HG03342 (cell line): ENCODE results near the gene REC8.

ENCODE experiments used
- ATAC-seq: cut with Tn5 transposase; IDR thresholded peaks from one replicate; pipeline ENCODE4 v1.9.1; 2021; ENCODE audit warnings: mild to moderate bottlenecking, moderate library complexity; ENCODE audit not compliant: unreplicated experiment

Gene REC8

DNA sequence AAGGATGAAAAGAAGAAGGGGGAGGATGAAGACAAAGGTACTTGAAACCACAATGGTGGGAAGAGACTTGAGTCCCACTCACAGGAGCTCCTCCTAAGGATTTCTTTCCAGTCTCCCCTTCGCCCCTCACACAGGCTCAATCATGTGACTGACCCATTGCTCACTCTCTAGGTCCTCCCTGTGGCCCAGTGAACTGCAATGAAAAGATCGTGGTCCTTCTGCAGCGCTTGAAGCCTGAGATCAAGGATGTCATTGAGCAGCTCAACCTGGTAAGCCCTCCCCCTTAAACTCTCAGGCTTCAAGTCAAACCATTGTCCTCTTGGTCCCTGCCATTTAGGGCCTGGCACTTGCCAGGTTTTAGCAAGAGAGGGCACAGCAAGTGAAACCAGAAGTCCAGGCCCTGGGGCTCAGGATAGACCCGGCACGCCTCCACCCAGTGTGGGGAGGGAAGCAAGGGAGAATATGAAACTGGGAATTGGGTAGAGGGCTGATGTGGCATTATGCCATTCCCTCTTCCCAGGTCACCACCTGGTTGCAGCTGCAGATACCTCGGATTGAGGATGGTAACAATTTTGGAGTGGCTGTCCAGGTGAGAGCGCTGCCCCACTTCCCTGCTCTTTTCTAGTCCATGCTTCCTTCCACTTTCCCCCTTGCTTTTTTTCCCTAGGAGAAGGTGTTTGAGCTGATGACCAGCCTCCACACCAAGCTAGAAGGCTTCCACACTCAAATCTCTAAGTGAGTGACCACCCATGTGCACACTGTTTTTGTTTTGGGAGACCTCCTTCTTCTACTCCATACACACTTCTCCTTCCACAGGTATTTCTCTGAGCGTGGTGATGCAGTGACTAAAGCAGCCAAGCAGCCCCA is 34.1 kb upstream of the REC8 start:
- no peak for ATAC-seq

DNA sequence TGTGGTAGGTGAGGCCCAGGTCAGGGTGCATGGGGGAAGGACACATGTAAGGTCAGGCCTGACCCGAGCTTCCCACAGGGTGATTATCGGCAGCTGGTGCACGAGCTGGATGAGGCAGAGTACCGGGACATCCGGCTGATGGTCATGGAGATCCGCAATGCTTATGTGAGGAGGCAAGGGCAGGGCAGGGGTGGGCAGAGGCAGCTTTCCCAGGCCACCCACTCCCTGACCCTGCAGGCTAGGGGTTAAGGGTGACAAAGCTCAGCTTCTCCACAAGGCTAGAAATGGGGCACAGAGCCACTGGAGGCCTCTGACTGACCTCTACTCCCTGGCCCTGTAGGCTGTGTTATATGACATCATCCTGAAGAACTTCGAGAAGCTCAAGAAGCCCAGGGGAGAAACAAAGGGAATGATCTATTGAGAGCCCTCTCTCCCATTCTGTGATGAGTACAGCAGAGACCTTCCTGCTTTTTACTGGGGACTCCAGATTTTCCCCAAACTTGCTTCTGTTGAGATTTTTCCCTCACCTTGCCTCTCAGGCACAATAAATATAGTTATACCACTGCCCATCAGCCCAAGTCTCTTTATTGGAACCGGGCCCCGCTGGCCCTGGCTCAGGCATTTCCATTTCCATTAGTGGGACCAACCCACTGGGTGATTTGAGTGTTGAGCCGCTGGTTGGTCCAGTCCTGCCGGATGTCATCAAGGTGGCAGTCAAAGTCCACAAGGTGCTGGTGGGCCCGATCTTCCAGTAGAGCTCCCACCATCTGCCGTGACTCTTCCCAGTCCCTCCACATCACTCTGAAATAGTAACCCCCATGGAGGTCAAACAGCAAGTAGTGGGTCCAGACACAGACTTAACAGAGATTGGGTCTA is 33.2 kb upstream of the REC8 start:
- ATAC-seq, result no peak

DNA sequence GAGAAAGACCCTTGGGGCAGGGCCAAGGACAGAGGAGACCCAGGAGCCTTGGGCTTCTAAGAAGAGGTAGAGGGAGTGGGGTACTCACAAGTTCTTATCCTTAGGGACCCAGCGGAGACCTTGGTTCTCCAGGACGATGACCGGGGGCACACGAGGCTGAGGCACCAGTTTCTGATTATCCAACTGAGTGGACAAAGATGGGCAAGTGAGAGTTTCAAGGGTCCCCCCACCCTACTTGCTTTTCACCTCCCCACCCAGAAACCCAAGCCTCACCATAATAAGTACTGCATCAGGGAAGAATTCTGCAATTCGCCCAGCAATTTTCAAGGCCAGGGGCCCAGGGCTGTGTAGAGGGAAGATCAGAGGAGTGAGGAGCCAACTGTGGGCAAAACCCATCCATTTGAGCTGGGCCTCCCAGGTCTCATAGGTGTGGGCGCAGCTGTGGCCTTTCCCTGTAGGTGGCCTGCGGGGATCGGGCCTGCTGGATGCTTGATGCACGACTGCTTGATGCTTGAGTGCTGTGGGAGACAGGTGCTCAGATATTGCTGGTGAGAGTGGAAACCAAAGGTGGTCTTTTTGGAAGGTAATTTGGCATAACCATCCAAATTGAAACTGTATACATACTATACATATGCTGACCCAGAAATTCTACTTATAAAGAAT is 32.5 kb upstream of the REC8 start:
- ATAC-seq, result no peak

DNA sequence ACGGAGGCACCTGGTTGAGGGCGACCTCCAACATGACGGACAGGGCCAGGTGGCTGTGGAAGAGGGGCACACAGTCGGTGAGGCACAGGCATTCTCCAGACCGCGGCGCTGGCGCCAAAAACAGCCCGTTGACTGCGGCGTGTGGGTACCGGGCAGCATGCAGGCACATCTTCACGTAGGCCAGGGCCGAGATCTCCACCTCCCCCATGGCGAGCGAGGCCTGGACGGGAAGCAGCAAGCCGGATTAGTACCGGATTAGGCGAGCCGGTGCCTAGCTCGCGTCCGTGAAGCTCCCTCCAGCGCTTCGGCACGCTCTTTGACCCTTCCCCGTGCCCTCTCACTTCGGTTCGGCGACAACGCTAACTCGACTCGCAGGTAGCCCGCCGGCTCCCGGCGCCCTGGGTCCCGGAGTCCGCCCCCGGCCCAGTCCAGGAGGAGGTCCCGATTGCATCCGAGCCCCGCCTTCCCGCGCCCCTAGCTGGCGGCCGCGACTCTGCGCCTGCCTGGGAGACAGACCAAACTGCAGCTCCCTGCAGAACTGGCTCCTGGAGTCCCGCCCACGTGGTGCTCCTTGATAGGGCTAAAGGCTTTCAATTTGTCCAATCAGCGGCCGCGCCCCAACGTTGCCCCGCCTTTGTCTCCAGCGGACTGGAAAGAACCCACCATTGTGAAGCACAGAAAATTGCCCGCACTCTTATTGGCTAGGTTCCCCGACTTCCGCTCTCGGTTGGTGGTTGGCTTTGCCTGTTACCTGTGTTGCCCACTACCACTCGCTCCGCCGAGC is 30.6 kb upstream of the REC8 start, which contains the start of gene EMC9:
TSS of gene EMC9 (minus strand) at position 495 of the 784 bp plus-strand sequence. CDS start at position 208, 287 bp downstream.
- peak; percentile 82 for ATAC-seq

DNA sequence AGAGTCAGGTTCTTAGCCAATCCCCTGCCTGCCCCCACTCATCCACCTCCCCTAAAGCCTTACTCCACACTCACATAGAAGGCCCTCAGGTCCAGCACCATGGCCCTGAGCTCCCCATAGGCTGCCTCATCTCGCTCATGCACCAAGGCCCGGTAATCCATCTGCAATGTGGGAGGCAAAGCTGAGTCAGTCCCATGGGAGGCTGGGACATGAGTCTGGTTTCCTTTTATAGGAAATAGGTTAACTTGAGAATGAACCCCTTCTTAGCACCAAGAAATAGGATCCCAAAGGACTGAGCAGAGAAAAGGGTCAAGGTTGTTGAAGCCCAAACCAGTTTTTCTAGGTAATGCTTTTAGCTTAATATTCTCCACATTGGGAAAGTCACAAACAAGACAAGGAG is 28.4 kb upstream of the REC8 start:
- no peak for ATAC-seq

DNA sequence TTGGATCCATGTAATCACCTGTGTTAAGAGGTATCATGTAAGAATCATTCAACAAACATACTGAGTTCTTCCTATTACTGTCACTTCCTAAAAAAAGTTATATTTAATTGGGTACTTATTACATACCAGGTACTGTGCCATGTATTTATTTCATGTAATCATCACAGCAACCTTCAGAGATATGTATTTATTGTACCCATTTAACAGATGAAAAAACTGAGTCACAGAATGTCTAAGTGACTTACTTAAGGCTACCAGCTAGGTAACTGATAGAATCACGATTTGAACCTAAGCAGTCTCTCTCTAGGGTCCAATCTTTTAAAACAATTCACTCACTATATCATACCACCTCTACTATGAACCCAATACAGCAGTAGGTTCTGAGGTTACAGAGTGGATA is 27.4 kb upstream of the REC8 start:
- no peak for ATAC-seq

DNA sequence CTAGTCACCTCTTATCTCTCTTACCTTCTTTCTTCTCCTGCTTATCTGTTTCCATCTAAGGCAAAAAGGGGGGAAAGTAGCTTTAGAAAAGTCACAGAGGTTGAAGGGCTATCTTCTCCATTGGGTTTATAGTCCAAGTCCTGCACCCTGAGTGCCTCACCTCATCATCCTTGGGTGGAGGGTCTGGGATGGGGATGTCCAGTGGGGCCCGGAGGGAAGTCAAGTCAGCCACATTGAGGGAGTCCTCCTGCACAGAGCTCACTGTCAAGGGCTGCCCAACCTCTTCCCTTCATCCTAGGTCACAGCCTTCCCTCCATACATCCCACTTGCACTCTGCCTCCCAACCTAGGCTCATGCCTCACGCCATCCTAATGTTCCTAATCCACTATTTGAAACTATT is 26.7 kb upstream of the REC8 start:
- no peak for ATAC-seq

DNA sequence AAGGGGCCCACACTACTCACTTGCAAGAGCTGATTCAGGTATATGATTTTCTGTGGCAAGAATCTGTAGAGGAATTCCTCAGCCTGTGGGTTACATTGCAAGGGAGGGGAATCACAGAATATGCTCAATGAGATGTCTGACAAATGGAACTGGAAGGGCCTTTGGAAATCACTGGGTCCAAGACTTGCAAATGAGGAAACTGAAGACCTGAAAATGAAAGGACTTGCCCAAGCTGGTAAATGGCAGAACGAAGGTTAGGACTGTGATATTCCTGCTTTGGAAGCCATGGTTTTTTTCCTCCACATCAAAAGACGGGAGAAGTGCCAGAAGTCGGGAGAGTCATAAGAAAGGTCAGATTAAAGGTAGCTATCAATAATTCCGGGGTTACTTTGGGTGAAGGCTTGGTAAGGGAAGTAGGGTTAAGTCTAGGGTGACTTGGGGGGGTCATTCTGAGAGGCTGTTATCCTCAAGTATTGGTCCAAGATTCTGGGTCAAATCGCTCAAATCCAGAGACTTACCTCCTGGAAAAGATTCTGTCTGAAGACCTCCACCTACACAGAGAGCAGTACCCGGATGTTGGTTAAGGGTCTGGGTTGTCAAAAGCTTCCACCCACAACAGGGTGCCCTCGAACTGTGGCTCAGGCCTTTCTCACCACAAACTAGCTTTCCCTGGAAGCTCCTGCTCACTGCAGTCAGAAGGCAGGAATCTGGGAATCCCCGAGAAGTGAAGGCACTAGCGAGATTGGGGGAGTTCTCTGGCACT is 26.0 kb upstream of the REC8 start:
- no peak for ATAC-seq

DNA sequence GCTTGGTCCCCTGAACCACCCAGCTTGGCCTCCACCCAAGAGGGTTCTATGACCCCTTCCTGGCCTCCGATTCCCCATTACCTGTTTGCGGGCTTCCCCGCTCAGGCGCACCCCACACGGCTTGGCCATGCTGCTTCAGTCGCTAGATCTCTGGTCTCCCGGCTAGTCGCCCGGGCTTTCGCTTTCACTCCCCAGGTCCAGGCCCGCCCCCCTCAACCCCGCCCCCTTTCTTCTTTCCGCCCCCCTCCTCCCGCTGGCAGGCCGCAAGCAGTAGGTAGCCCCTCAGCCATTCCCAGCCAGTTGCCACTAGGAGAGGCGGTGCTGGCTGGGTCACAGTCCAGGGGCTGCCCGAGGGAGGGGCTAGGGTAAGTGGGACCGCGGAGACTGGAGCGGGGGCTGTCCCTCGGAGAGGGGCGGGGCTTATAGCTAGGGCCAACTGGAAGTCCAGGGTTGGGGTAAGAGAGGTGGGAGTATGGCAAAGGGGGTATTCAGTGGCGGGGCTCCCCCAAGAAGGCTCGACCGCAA is 25.4 kb upstream of the REC8 start, which contains the start of gene PSME2:
TSS of gene PSME2 (minus strand) at position 158 of the 525 bp plus-strand sequence. CDS start at position 129, 29 bp downstream.
- peak; percentile 55 for ATAC-seq

DNA sequence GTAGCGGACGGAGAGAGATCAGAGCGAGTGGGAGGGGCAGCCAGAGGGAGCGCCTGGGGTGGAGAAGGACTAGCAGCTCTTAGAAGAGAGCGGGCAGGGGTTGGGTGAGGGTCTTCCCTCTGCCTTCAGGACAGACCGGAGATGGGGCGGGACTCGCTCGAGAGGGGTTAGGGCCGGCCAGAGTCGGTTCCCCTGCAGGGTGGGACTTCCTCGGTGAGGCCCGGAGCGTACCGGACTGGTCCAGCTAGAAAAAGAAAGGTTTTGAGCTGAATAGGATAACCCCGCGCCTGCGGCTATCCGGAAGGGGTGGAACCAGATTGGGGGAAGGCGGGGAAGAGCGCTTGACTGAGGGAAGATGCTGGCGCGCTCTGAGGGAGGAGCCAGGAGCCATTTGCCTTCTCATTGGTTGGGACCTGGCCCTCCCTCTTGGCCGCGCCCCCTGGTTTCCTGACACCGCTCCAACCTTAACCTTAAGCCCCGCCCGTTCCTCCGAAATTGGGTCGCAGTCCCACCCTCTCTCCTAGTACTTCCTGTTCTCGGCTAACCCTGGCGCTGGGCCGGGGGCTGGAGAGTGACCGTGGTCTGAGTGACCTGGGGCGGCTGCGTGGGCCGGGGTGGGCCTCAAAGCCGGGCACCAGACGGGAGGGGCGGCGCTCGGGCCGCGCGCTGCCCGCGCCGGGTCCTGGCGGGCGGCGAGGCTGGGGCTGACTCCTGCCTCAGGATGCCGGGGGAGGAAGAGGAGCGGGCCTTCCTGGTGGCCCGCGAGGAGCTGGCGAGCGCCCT is 24.7 kb upstream of the REC8 start, which contains the start of gene RNF31:
TSS of gene RNF31 (plus strand) at position 521 of the 783 bp plus-strand sequence. CDS start at position 722, 201 bp downstream.
- ATAC-seq, result peak; percentile 80

DNA sequence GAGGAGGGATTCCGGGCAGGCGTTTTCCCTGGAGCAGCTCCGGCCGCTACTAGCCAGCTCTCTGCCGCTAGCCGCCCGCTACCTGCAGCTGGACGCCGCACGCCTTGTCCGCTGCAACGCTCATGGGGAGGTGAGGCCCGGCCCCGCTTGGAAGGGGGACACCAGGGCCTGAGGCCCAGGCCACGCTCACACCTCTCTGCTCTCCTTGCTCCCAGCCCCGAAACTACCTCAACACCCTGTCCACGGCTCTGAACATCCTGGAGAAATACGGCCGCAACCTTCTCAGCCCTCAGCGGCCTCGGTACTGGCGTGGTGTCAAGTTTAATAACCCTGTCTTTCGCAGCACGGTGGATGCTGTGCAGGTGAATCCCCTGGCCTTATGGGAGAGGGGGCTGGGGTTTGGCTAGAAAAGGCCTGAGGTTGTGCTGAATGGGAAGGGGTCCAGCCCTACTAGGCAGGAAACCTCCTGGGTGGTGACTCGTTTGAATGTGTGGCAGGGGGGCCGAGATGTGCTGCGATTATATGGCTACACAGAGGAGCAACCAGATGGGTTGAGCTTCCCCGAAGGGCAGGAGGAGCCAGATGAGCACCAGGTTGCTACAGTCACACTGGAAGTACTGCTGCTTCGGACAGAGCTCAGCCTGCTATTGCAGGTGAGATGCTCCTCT is 24.0 kb upstream of the REC8 start:
- no peak for ATAC-seq

DNA sequence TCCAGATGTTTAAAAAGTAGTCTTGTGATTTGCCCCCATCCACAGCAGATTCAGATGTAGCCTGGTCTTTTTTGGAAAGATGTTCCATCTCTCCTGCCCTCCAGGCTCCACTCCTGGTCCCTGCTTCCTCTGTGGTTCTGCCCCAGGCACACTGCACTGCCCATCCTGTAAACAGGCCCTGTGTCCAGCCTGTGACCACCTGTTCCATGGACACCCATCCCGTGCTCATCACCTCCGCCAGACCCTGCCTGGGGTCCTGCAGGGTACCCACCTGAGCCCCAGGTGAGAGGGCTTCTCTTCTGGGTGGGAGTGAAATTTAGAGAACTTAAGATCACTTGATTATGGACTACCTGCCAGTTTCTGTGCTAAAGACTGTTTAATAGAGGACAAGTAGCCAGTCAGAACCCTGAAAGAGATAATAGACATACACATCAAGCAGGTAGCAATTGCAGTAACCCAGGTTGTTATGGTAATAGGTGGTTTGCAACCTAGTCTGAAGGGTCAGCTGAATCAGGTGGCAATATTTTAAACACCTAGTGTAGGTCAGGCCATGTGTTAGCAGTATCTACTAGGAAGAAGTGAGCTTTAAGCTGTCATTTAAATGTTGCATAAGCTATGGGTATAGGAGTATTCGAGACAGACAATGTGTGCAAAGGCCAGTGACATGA is 22.4 kb upstream of the REC8 start:
- no peak for ATAC-seq

DNA sequence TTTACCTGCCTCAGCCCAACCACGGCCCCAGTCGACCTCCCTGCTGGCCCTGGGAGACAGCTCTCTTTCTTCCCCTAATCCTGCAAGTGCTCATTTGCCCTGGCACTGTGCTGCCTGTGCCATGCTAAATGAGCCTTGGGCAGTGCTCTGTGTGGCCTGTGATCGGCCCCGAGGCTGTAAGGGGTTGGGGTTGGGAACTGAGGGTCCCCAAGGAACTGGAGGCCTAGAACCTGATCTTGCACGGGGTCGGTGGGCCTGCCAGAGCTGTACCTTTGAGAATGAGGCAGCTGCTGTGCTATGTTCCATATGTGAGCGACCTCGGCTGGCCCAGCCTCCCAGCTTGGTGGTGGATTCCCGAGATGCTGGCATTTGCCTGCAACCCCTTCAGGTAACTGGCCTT is 21.8 kb upstream of the REC8 start:
- ATAC-seq, result no peak

DNA sequence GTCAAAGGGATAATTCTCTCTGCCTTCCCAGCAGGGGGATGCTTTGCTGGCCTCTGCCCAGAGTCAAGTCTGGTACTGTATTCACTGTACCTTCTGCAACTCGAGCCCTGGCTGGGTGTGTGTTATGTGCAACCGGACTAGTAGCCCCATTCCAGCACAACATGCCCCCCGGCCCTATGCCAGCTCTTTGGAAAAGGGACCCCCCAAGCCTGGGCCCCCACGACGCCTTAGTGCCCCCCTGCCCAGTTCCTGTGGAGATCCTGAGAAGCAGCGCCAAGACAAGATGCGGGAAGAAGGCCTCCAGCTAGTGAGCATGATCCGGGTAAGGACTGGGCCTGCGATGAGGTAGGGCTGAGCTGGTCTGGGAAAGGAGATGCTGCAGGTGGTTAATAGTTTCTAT is 21.3 kb upstream of the REC8 start:
- no peak for ATAC-seq

DNA sequence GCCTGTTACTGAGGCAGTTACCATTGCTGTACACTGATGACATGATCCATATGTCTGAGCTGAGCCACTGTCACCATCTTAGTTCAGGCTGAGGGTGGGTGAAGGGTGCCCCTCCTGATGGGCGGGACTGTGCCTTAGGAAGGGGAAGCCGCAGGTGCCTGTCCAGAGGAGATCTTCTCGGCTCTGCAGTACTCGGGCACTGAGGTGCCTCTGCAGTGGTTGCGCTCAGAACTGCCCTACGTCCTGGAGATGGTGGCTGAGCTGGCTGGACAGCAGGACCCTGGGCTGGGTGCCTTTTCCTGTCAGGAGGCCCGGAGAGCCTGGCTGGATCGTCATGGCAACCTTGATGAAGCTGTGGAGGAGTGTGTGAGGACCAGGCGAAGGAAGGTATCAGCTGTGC is 20.9 kb upstream of the REC8 start:
- no peak for ATAC-seq

DNA sequence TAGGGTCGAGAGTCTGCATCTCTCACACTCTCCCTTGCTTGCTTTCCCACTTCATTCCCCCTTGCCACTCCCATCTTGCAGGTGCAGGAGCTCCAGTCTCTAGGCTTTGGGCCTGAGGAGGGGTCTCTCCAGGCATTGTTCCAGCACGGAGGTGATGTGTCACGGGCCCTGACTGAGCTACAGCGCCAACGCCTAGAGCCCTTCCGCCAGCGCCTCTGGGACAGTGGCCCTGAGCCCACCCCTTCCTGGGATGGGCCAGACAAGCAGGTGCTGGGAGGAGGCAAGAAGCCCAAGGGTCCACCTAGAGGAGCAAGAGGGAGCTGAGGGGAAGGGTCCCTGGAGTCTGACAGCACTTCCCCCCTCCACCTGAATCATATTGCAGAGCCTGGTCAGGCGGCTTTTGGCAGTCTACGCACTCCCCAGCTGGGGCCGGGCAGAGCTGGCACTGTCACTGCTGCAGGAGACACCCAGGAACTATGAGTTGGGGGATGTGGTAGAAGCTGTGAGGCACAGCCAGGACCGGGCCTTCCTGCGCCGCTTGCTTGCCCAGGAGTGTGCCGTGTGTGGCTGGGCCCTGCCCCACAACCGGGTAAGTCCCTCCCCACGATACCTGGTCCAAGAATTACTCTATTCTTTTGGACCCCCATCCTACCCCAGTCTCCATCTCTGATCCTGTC is 20.3 kb upstream of the REC8 start:
- no peak for ATAC-seq

DNA sequence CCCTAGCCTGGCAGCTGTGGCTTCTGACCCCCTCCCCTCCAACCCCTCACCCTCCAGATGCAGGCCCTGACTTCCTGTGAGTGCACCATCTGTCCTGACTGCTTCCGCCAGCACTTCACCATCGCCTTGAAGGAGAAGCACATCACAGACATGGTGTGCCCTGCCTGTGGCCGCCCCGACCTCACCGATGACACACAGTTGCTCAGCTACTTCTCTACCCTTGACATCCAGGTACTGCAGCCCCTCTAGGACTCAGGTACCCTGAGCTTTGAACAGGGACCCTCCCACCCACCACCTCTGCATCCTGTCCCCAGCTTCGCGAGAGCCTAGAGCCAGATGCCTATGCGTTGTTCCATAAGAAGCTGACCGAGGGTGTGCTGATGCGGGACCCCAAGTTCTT is 16.8 kb upstream of the REC8 start:
- no peak for ATAC-seq
